Measurements from ENCODE around the gene NAALADL2.

Gene NAALADL2

GRCh38 chr3:174859114-174859735, at the start of gene NAALADL2:
NAALADL2 (plus strand) TSS chr3:174859334.
- no peak for DNase-seq (ENCODE audit: low read depth, low spot score)

DNA sequence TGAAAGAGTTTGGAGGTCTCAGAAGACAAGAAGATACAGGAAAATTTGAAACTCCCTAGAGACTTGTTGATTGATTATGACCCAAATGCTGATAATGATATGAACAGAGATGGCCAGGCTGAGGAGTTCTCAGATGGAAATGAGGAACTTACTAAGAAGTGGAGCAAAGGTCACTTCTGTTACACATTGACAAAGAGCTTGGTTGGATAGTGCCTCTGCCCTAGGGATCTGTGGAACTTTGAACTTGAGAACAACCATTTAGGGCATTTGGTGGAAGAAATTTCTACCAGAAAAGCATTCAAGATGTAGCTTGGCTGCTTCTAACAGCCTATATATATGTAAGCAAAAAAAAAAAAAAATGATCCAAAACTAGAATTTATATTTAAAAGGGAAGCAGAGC, 48.9 kb upstream of the NAALADL2 start:
- no peak for DNase-seq (ENCODE audit: low read depth, low spot score)

DNA sequence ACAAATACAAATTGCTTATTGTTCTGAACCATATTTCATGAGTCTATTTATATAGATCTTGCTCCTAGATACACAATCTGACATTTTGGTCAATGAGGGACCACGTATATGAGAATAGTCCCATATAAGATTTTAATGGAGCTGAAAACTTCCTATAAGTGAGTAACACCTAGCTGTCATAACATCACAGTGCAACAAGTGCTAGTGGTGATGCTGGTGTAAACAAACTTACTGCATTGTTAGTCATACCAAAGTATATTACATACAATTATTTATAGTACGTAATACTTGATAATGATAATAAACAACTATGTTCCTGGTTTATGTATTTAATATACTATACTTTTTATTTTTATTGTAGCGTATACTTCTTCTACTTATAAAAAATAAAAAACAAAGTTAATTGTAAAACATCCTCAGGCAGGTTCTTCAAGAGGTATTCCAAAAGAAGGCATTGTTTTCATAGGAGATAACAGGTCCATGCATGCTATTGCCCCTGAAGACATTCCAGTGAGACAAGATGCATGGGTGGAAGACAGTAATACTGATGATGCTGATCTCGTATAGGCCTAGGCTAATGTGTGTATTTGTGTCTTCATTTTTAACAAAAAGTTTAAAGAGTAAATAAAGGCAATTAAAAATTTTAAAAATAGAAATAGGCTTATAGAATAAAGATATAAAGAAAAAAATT, 46.8 kb upstream of the NAALADL2 start:
- no peak for DNase-seq (ENCODE audit: low read depth, low spot score)

DNA sequence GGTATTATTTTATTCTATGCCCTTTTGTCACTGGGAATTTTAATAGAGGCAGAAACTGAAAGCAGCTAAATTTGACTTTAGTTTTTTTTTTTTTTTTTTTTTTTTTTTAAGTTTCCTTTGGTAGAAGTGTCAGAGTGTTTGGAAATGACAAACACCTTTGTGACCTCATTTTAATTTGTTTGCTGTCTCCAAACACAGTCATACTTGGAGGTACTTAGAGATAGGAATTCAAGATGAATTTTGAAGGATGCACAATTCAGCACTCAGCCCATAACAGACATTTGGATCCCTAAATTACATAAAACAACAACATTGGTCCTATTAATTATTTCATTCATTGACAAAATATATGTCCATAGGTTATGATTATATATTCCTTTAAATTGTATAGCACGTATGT, 43.4 kb upstream of the NAALADL2 start:
- no peak for DNase-seq (ENCODE audit: low read depth, low spot score)

GRCh38 chr3:174820885-174821284, 38.2 kb upstream of the NAALADL2 start:
- no peak for DNase-seq (ENCODE audit: low read depth, low spot score)

DNA sequence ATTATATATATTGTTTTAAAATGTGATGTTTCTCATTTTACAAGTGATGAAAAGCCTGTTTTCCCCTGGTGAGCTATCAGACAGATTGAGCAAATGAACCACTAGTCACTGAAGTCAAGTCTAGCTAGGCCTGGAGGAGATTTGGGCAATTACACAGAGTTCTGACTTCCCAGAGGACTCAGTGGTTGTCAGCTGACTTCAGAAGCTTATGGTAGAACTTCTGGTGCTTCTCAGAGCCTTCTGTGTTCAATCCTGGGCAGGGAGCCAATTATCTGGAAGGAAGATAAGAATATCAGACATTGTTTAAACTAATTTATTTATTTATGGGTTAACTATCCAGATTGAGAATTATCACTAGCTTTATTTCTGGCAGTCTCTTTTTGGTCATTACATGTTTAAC, 37.7 kb upstream of the NAALADL2 start:
- no peak for DNase-seq (ENCODE audit: low read depth, low spot score)

DNA sequence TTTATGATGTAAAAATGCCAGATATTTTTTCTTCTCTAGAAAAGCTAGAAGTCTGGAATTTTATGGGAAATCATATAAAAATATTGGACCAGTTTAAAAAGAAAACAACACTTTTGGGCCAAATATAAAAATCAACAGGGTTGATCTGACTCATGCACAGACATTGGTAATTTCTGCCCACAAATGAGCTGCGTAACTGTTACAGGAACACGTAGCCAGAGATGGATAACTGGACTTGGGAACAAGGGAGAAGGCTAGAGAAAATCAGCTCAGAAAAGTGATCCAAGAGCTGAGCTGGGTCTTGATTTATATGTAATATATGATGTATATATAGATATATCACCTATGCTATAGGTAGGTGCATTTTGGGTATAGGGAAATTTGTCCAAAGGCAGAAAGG, 36.8 kb upstream of the NAALADL2 start:
- no peak for DNase-seq (ENCODE audit: low read depth, low spot score)

DNA sequence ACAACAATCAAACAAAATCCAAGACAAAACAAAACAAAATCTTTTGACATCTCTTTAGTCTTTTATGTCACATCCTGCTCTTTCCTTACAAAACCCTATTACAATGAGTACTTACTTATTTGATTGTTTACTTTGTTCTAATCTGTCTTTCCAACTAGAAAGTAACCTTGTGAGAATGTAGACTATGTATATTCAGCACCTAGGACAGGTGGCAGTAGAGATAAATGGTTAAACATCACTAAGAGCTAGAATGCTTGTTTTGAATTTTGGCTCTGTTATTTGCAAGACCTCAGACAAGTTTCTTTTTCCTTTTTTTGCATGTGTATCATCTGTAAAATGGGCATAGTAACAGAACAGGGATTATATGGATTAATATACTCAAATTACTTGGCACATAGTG, 33.1 kb upstream of the NAALADL2 start:
- DNase-seq (ENCODE audit: low read depth, low spot score): no peak

- no peak for DNase-seq (ENCODE audit: low read depth, low spot score)
These were observed 14.4 kb upstream of the NAALADL2 start for GRCh38 chr3:174844746-174845145.

DNA sequence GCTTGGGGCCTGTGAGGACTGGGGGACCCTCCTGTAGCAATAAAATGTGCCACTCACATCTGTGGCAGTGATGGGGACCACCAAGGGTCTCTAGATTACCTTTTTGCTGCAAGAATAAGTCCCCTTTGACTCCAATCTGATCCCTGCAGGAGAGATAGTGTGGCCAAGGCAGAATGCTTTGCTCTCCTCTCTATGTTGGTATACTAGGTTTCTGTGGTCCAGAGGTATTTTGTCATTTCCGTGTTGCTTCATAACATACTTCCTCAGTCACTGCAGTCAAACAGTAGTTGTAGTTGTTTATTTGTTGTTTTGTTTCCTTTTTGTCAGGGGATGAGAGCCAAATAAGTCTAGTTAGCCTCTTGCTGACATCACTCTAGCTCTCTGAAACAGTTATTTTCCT, 13.1 kb upstream of the NAALADL2 start:
- DNase-seq (ENCODE audit: low read depth, low spot score): no peak

- DNase-seq (ENCODE audit: low read depth, low spot score): no peak
These were observed 4.1 kb upstream of the NAALADL2 start for GRCh38 chr3:174854987-174855386.

- no peak for DNase-seq (ENCODE audit: low read depth, low spot score)
These were observed 1.8 kb upstream of the NAALADL2 start for GRCh38 chr3:174857301-174857700.

GRCh38 chr3:174858353-174858752, 781 bp upstream of the NAALADL2 start:
- no peak for DNase-seq (ENCODE audit: low read depth, low spot score)

GRCh38 chr3:174859756-174860155, 622 bp downstream of the NAALADL2 start:
- no peak for DNase-seq (ENCODE audit: low read depth, low spot score)

- no peak for DNase-seq (ENCODE audit: low read depth, low spot score)
These were observed 3.0 kb downstream of the NAALADL2 start for GRCh38 chr3:174862101-174862500.

- DNase-seq (ENCODE audit: low read depth, low spot score): no peak
These were observed 3.5 kb downstream of the NAALADL2 start for GRCh38 chr3:174862666-174863065.

DNA sequence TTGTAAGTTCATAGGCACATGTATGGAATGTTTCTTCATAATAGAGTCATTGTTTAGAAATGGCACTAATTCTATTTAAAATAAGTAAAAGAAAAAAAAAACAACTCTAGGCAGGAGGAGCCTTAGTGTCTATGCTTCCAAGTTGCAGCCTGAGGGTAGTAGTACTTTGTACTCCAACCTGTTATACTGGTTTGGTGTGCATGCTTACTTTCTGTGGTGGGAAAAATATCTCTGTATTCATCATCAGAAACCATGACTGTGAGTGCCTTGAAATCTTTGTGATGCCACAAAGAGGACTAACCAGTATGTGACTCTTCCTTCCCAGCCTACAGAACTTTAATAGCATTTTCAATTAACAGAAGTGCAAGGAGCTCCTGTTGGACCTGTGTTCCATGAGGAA, 4.4 kb downstream of the NAALADL2 start:
- no peak for DNase-seq (ENCODE audit: low read depth, low spot score)

GRCh38 chr3:174869448-174869847, 10.3 kb downstream of the NAALADL2 start:
- peak; percentile 6 for DNase-seq (ENCODE audit: low read depth, low spot score)

DNA sequence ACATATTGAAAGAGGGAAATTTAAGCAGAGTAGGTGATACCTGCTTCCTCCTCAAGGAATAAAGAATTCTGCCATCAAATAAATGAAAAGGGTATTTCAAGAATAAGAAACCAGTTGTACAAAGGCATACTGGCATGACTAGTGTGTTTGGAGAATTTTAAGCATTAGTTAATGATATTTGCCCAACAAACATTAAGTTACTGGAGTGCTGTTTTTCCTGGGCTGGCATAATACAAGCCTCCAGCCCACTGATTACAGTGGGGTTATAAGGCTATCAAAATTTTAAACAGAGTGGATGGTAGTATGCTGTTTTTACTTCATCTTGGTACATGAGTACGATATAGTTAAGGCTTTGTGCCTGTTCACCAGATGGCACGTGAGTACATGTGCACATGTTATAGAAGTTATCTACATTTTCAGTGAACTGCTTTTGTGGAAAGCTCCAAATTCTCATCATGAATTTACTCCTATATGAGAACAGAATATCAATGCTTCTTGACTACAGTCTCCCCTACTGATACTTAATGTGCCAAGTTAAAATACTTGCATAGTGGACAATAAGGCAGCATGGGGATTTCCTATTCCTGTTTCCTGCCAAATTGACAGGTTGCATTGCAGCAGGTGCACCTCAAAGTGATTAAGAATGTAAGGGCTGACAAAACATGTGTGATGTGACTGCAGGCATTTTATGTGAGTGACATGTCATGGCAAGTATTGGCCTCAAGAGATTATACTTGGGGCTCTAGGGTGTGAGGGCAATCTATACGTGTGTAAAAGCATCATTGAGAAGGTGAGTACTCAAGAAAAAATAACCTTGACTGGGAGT, 14.9 kb downstream of the NAALADL2 start:
- DNase-seq (ENCODE audit: low read depth, low spot score): no peak

DNA sequence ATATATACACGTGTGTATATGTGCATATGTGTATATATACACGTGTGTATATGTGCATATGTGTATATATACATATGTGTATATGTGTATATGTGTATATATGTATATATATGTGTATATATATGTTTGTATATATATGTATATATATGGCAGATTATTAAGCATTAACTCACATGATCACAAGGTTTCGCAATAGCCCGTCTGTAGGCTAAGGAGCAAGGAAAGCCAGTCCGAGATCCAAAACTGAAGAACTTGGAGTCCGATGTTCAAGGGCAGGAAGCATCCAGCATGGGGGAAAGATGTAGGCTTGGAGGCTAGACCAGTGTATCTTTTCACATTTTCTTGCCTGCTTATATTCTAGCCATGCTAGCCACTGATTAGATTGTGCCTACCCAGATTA, 23.7 kb downstream of the NAALADL2 start:
- no peak for DNase-seq (ENCODE audit: low read depth, low spot score)

- DNase-seq (ENCODE audit: low read depth, low spot score): no peak
These were observed 24.9 kb downstream of the NAALADL2 start for GRCh38 chr3:174883881-174884675.
